ENCODE results near the gene PEX1.

DNA sequence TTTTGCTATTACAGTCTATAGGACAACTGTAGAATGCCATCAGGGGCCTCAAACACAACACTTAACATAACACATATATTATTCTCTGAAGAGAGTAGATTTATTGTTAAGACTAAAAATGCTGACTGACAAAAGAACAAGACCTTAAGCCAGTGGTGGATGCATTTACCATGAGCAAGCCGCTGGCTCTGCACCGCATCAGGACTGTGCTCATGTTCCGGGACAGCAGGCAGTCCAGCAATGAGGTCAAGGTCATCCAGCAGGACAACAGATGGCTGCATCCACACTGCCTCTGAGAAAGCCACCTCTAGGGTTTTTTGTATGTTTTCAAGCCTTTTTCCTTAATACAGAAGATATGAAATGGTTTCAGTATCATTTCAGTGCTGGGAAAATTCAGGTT, 23.8 kb downstream of the PEX1 start:
- TF ChIP-seq, protein P1, sequence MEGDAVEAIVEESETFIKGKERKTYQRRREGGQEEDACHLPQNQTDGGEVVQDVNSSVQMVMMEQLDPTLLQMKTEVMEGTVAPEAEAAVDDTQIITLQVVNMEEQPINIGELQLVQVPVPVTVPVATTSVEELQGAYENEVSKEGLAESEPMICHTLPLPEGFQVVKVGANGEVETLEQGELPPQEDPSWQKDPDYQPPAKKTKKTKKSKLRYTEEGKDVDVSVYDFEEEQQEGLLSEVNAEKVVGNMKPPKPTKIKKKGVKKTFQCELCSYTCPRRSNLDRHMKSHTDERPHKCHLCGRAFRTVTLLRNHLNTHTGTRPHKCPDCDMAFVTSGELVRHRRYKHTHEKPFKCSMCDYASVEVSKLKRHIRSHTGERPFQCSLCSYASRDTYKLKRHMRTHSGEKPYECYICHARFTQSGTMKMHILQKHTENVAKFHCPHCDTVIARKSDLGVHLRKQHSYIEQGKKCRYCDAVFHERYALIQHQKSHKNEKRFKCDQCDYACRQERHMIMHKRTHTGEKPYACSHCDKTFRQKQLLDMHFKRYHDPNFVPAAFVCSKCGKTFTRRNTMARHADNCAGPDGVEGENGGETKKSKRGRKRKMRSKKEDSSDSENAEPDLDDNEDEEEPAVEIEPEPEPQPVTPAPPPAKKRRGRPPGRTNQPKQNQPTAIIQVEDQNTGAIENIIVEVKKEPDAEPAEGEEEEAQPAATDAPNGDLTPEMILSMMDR (IDR thresholded peaks at IDR 0.05), result no peak
- TF ChIP-seq POLR2A (IDR thresholded peaks at IDR 0.05), result no peak

All from transverse colon (tissue), 3 donors.